Glutamatergic neuron (in vitro differentiated cells): ENCODE measurements around the gene CCNT2. TPM values are rescaled to one million over a fixed set of nuclear protein-coding genes. Genes with fewer than 3 reads are reported as not detected.

Source experiments
- DNase-seq: peaks from one replicate; pipeline ENCODE4 v3.0.0; 2022
- H3K27ac Mint-ChIP-seq: one replicate; pipeline ENCODE4 v1.8.0; 2020; ENCODE audit warnings: mild to moderate bottlenecking, mixed read lengths, inconsistent platforms; ENCODE audit not compliant: unreplicated experiment
- H3K27me3 Mint-ChIP-seq: one replicate; pipeline ENCODE4 v1.8.0; 2020; ENCODE audit warnings: mild to moderate bottlenecking, moderate library complexity, mixed read lengths, inconsistent platforms; ENCODE audit not compliant: unreplicated experiment
- H3K36me3 Mint-ChIP-seq: one replicate; pipeline ENCODE4 v1.8.0; 2020; ENCODE audit warnings: mild to moderate bottlenecking, mixed read lengths, inconsistent platforms; ENCODE audit not compliant: unreplicated experiment
- H3K4me1 Mint-ChIP-seq: one replicate; pipeline ENCODE4 v1.8.0; 2020; ENCODE audit warnings: mild to moderate bottlenecking, low read depth, mixed read lengths, inconsistent platforms; ENCODE audit not compliant: unreplicated experiment
- H3K4me3 Mint-ChIP-seq: one replicate; pipeline ENCODE4 v1.8.0; 2020; ENCODE audit warnings: mild to moderate bottlenecking, mixed read lengths, inconsistent platforms; ENCODE audit not compliant: unreplicated experiment
- H3K9me3 Mint-ChIP-seq: one replicate; pipeline ENCODE4 v1.8.0; 2020; ENCODE audit warnings: mild to moderate bottlenecking, moderate library complexity, mixed read lengths, inconsistent platforms; ENCODE audit not compliant: unreplicated experiment
- long read RNA-seq: library from polyadenylated mRNA; unstranded; transcript quantifications from one replicate; pipeline ENCODE4 v2.0.0, GENCODE V29; 2020; ENCODE audit not compliant: unreplicated experiment
- total RNA-seq: library from RNA; stranded (reverse); fragmentation: NEBNext Ultra II Directional; extraction: Animal tissue kit (Norgen Biotek cat#: 25700); gene quantifications from one replicate; pipeline ENCODE4 v1.2.1, GENCODE V29; 2021; ENCODE audit not compliant: unreplicated experiment
- TF ChIP-seq, protein P1 (sequence below): fragments of 200-600 bp; sonication (generic); IDR thresholded peaks from one replicate; pipeline ENCODE4 v1.5.0; 2021; ENCODE audit not compliant: partially characterized antibody, unreplicated experiment

CCNT2 gene
- 70.0 TPM for total RNA-seq
- long read RNA-seq, full-length matches to known transcripts = 5 of 11 reads
- long read RNA-seq, partial matches to known transcripts = 3 of 11 reads
- long read RNA-seq, other reads (novel, unspliced or antisense) = 3 of 11 reads

DNA sequence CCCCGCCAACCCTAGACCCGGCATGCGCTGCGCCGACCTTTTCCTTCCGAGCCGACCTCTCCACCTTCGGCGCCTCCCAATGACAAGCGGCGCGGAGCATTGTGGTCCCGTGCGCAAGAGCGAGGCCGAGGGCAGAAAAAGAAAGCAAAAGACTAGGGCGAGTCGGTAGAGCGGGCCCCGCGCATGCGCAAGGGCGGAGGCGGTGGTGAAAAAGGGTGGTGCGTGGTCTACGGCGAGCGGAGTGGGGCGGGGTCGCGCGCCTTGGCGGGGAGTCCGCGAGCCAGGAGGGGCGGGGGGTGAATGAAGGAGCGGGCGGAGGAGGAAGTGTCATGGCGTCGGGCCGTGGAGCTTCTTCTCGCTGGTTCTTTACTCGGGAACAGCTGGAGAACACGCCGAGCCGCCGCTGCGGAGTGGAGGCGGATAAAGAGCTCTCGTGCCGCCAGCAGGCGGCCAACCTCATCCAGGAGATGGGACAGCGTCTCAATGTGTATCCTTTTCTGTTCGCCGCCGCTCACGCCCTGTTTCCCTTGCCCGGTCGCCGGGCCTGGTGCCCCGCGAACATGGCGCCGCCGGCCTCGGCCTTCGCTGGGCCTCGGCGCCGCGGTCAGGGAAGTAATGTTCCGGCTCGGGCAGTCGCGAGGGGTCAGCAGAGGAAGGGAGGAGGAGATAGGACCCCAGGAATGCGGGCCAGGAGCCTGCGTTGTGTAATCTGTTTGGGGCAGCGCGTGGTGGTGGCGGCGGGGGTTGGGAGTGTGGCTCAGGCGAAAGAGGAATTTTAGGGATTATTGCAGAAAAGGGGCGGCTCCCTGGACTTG is at the start of gene CCNT2:
Gene CCNT2 (plus strand): TSS at position 297 of the 815 bp plus-strand sequence. CDS start 33 bp downstream, at position 330.
- Mint-ChIP-seq H3K27ac (peak within 1 kb of the TSS; percentile 99), H3K36me3 (peaks cover 5% of the 10 kb centered on the region), H3K4me1 (peaks cover 8% of the 10 kb centered on the region), H3K9me3 (peaks cover 19% of the 10 kb centered on the region), H3K4me3 (peak within 1 kb of the TSS; percentile 99), H3K27me3 (peaks cover 10% of the 10 kb centered on the region)
- TF ChIP-seq, protein P1, sequence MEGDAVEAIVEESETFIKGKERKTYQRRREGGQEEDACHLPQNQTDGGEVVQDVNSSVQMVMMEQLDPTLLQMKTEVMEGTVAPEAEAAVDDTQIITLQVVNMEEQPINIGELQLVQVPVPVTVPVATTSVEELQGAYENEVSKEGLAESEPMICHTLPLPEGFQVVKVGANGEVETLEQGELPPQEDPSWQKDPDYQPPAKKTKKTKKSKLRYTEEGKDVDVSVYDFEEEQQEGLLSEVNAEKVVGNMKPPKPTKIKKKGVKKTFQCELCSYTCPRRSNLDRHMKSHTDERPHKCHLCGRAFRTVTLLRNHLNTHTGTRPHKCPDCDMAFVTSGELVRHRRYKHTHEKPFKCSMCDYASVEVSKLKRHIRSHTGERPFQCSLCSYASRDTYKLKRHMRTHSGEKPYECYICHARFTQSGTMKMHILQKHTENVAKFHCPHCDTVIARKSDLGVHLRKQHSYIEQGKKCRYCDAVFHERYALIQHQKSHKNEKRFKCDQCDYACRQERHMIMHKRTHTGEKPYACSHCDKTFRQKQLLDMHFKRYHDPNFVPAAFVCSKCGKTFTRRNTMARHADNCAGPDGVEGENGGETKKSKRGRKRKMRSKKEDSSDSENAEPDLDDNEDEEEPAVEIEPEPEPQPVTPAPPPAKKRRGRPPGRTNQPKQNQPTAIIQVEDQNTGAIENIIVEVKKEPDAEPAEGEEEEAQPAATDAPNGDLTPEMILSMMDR = no peak
- DNase-seq = peak; percentile 100

DNA sequence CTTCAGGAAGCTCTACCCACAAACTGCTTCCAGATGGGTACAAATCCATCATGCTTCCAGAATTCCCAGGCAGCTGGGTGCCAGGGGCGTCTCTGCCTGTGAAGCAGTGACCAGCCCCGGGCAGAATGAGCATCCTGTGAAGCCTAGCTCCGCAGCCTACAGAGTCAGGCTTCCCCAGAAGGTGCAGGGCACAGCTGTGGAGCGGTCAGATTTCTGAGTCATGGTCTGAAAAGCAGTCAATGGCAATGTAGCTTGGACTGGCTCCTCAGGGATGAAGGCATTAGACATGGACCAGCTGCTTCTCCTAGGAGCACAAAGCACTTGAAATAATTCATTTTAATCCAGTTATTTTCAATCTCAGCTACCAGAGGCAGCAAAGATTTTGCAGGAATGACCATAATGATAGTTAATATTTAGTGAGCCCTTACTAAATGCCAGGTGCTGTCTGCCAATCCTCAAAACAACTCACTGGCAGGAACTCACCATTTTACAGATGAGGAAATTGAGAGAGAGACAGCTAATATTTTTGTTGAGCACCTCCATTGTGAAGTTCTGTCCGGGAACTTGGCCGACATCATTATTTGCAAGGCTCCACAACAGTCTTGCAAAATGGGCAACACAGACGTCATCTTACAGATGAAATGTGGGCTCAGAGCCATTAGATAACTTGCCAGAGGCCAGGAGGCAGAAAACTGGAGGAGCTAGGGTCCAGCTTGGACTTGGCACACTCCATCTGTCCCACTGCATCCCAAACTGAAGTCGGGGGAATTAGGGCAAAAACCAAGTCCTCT is 48.5 kb upstream of the CCNT2 start:
- Mint-ChIP-seq H3K36me3 (no peaks in the 10 kb centered on the region), H3K27me3 (peaks cover 2% of the 10 kb centered on the region), H3K9me3 (peaks cover 2% of the 10 kb centered on the region), H3K27ac (peak overlapping the region; percentile 31), H3K4me1 (peaks cover 2% of the 10 kb centered on the region), H3K4me3 (no peak overlapping the region)
- DNase-seq = peak; percentile 61
- TF ChIP-seq, protein P1 = no peak

DNA sequence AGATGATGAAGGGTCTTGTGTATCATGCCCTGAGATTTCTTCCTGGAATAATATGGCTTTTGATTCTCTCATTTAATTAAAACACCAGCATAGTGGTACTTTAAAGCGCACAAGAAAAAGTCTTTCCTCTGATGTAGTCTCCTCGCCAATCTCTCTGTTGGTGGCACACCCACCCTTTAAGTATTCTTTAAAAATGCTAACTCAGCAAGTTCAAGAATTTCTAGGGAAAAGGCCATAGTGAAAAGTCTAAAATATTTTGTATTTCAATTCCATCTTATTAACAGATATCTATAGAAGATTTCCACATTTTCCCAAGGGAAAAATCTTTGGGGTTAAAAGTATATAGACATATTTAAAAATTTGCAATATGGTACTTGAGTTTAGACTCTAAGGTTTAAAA is 45.5 kb upstream of the CCNT2 start:
- no peak for DNase-seq
- peaks cover 2% of the 10 kb centered on the region for H3K27me3 Mint-ChIP-seq
- TF ChIP-seq, protein P1 = no peak
- no peak overlapping the region for H3K4me3 Mint-ChIP-seq
- H3K27ac Mint-ChIP-seq = no peak overlapping the region
- H3K4me1 Mint-ChIP-seq = no peaks in the 10 kb centered on the region
- no peaks in the 10 kb centered on the region for H3K36me3 Mint-ChIP-seq
- H3K9me3 Mint-ChIP-seq = peaks cover 2% of the 10 kb centered on the region

GRCh38 chr2:134875309-134875708 is 43.3 kb upstream of the CCNT2 start:
- Mint-ChIP-seq H3K4me3 (no peak overlapping the region), H3K36me3 (no peaks in the 10 kb centered on the region), H3K27ac (no peak overlapping the region), H3K4me1 (no peaks in the 10 kb centered on the region), H3K27me3 (peaks cover 2% of the 10 kb centered on the region), H3K9me3 (peaks cover 2% of the 10 kb centered on the region)
- no peak for DNase-seq
- TF ChIP-seq, protein P1 = no peak
